Hematopoietic multipotent progenitor cell (in vitro differentiated cells): ENCODE results near the gene BLOC1S4. TPM values are rescaled to one million over a fixed set of nuclear protein-coding genes. Genes with fewer than 3 reads are reported as not detected.
"Not testable (repeated sequence)": the region's sequence is repeated elsewhere in the genome, so short reads cannot be mapped to it uniquely, and the experiment has no call there.

Source experiments
- DNase-seq, 3 donors: peaks; one replicate each; pipeline ENCODE4 v3.0.0-alpha.2; 2011 to 2015; ENCODE audit warnings: low read depth in 2 of 3, low spot score in 2 of 3
- total RNA-seq: library from RNA; depleted of rRNA; stranded (reverse); fragments of >200 nt; gene quantifications from one replicate; pipeline ENCODE4 v1.2.3, GENCODE V29; 2012

The BLOC1S4 gene
- 22.9 TPM for total RNA-seq

GRCh38 chr4:6716018-6716911 is at the start of gene BLOC1S4:
Gene BLOC1S4, plus strand, starts transcription at chr4:6716174. Its CDS starts 36 bp downstream, at chr4:6716210.
- DNase-seq: peak; percentile 92 to 95 (median 93)

GRCh38 chr4:6668391-6668790 is 47.6 kb upstream of the BLOC1S4 start:
- DNase-seq: no peak

- DNase-seq: no peak
Observed at GRCh38 chr4:6671648-6672047, 44.3 kb upstream of the BLOC1S4 start.

GRCh38 chr4:6672131-6672530 is 43.8 kb upstream of the BLOC1S4 start:
- DNase-seq: no peak

GRCh38 chr4:6672541-6673190 is 43.3 kb upstream of the BLOC1S4 start:
- not testable (repeated sequence) for DNase-seq

GRCh38 chr4:6673191-6673659 is 42.7 kb upstream of the BLOC1S4 start:
- DNase-seq: not testable (repeated sequence)

- DNase-seq: peak; percentile 93 to 97 (median 97)
Observed at GRCh38 chr4:6673660-6674499, 42.1 kb upstream of the BLOC1S4 start.

- DNase-seq: peak; percentile 54 to 71 (median 67)
Observed at GRCh38 chr4:6674500-6675149, 41.3 kb upstream of the BLOC1S4 start.

- no peak for DNase-seq
Observed at GRCh38 chr4:6676722-6677558, 39.0 kb upstream of the BLOC1S4 start.

- DNase-seq: no peak
Observed at GRCh38 chr4:6680372-6681034, 35.5 kb upstream of the BLOC1S4 start.

- DNase-seq: no peak
Observed at GRCh38 chr4:6681191-6681590, 34.8 kb upstream of the BLOC1S4 start.

GRCh38 chr4:6682862-6683590 is 32.9 kb upstream of the BLOC1S4 start:
- DNase-seq: no peak

- no peak for DNase-seq
Observed at GRCh38 chr4:6684656-6685055, 31.3 kb upstream of the BLOC1S4 start.

GRCh38 chr4:6686104-6686787 is 29.7 kb upstream of the BLOC1S4 start:
- no peak for DNase-seq

GRCh38 chr4:6687947-6688878 is 27.8 kb upstream of the BLOC1S4 start:
- DNase-seq: no peak

GRCh38 chr4:6688879-6689505 is 27.0 kb upstream of the BLOC1S4 start:
- peak in 2 of 3 donors; percentile 82 for DNase-seq
